DND-41 (cell line): ENCODE data around the gene SLC18A2.

Experiments used
- ATAC-seq: fragments of 200-7000 bp; cut with Tn5 transposase; 3 replicates; pipeline ENCODE4 v1.9.1; 2021; ENCODE audit warnings: low read depth; ENCODE audit not compliant: insufficient read depth
- DNase-seq: peaks from one replicate; pipeline ENCODE4 v3.0.0-alpha.2; 2020
- H2AFZ ChIP-seq: 2 replicates; pipeline ENCODE4 v1.6.0; 2012; ENCODE audit warnings: low read depth, low read length
- H3K27ac ChIP-seq: 2 replicates; pipeline ENCODE4 v1.5.1; 2012; ENCODE audit warnings: low read length, inconsistent platforms
- H3K27me3 ChIP-seq: fragments of 200-600 bp; sonication (generic); 2 replicates; pipeline ENCODE4 v1.6.0; 2012; ENCODE audit warnings: low read length, mild to moderate bottlenecking, inconsistent platforms; ENCODE audit not compliant: insufficient read depth, poor library complexity
- H3K36me3 ChIP-seq: 2 replicates; pipeline ENCODE4 v1.5.1; 2012; ENCODE audit warnings: low read length, inconsistent platforms; ENCODE audit not compliant: insufficient read depth
- H3K4me1 ChIP-seq: 2 replicates; pipeline ENCODE4 v1.5.1; 2012; ENCODE audit warnings: mild to moderate bottlenecking, low read length; ENCODE audit not compliant: insufficient read depth
- H3K4me2 ChIP-seq: 2 replicates; pipeline ENCODE4 v1.6.0; 2012; ENCODE audit warnings: mild to moderate bottlenecking, moderate library complexity, low read length, inconsistent platforms; ENCODE audit not compliant: insufficient read depth
- H3K4me3 ChIP-seq, 2 experiments: fragments of 200-600 bp in 1 of 2; shearing (Covaris generic) in 1 of 2; 2 replicates each; pipeline ENCODE4 v1.5.1; 2012 to 2016; ENCODE audit warnings: inconsistent platforms in 2 of 2, low read length in 2 of 2, mild to moderate bottlenecking in 2 of 2, low read depth in 1 of 2, moderate library complexity in 1 of 2
- H3K79me2 ChIP-seq: 2 replicates; pipeline ENCODE4 v1.6.0; 2012; ENCODE audit warnings: low read length, inconsistent platforms; ENCODE audit not compliant: insufficient read depth
- H3K9ac ChIP-seq: 2 replicates; pipeline ENCODE4 v1.6.0; 2012; ENCODE audit warnings: low read depth, mild to moderate bottlenecking, inconsistent platforms, low read length, moderate library complexity
- H3K9me3 ChIP-seq: 2 replicates; pipeline ENCODE4 v1.5.1; 2012; ENCODE audit warnings: low read length, moderate library complexity, mild to moderate bottlenecking, inconsistent platforms; ENCODE audit not compliant: insufficient read depth, severe bottlenecking
- H4K20me1 ChIP-seq: 2 replicates; pipeline ENCODE4 v1.6.0; 2012; ENCODE audit warnings: low read length; ENCODE audit not compliant: insufficient read depth
- CTCF ChIP-seq: IDR thresholded peaks from 2 replicates; pipeline ENCODE4 v1.5.1; 2012; ENCODE audit warnings: borderline replicate concordance, low read length, moderate library complexity, mild to moderate bottlenecking; ENCODE audit not compliant: poor library complexity, severe bottlenecking; ENCODE audit errors: extremely low read depth
- EZH2 ChIP-seq: IDR thresholded peaks from 3 replicates; pipeline ENCODE4 v1.6.1; 2012; ENCODE audit warnings: borderline replicate concordance, low read depth, mild to moderate bottlenecking, moderate library complexity, low read length, inconsistent platforms; ENCODE audit not compliant: severe bottlenecking

Gene SLC18A2

GRCh38 chr10:117223693-117224430, 17.1 kb upstream of the SLC18A2 start:
- Histone ChIP-seq H3K4me3 (no peak overlapping the region), H3K27me3 (no peaks in the 10 kb centered on the region), H3K27ac (no peak overlapping the region), H2AFZ (no peak overlapping the region), H3K9ac (no peak overlapping the region), H3K4me1 (no peaks in the 10 kb centered on the region), H4K20me1 (no peaks in the 10 kb centered on the region), H3K36me3 (no peaks in the 10 kb centered on the region), H3K79me2 (no peaks in the 10 kb centered on the region), H3K9me3 (no peaks in the 10 kb centered on the region), H3K4me2 (no peak overlapping the region)
- no peak for ATAC-seq
- TF ChIP-seq EZH2, result no peak
- no peak for TF ChIP-seq CTCF
- no peak for DNase-seq

GRCh38 chr10:117224881-117225280, 16.0 kb upstream of the SLC18A2 start:
- Histone ChIP-seq H3K4me3 (no peak overlapping the region), H3K9ac (no peak overlapping the region), H3K79me2 (no peaks in the 10 kb centered on the region), H3K27ac (no peak overlapping the region), H3K4me2 (no peak overlapping the region), H3K27me3 (no peaks in the 10 kb centered on the region), H2AFZ (no peak overlapping the region), H3K36me3 (no peaks in the 10 kb centered on the region), H3K4me1 (no peaks in the 10 kb centered on the region), H3K9me3 (no peaks in the 10 kb centered on the region), H4K20me1 (no peaks in the 10 kb centered on the region)
- TF ChIP-seq CTCF, result no peak
- no peak for TF ChIP-seq EZH2
- DNase-seq, result no peak
- ATAC-seq, result no peak

GRCh38 chr10:117226813-117227451, 14.0 kb upstream of the SLC18A2 start:
- Histone ChIP-seq H3K27ac (no peak overlapping the region), H3K9me3 (no peaks in the 10 kb centered on the region), H3K27me3 (no peaks in the 10 kb centered on the region), H3K4me1 (no peaks in the 10 kb centered on the region), H3K9ac (no peak overlapping the region), H3K36me3 (no peaks in the 10 kb centered on the region), H2AFZ (no peak overlapping the region), H3K4me3 (no peak overlapping the region), H4K20me1 (no peaks in the 10 kb centered on the region), H3K4me2 (no peak overlapping the region), H3K79me2 (no peaks in the 10 kb centered on the region)
- DNase-seq (peak; percentile 7), ATAC-seq (no peak)
- TF ChIP-seq EZH2 (no peak), CTCF (peak; percentile 41)
